Measurements from ENCODE around the gene TNFAIP8L1. TPM values are rescaled to one million over a fixed set of nuclear protein-coding genes. Genes with fewer than 3 reads are reported as not detected.

The TNFAIP8L1 gene
- total RNA-seq, 1 donor from 2014 or later: 8.1 TPM

- ATAC-seq: no peak
Measured at GRCh38 chr19:4613254-4613751, 26.0 kb upstream of the TNFAIP8L1 start.

DNA sequence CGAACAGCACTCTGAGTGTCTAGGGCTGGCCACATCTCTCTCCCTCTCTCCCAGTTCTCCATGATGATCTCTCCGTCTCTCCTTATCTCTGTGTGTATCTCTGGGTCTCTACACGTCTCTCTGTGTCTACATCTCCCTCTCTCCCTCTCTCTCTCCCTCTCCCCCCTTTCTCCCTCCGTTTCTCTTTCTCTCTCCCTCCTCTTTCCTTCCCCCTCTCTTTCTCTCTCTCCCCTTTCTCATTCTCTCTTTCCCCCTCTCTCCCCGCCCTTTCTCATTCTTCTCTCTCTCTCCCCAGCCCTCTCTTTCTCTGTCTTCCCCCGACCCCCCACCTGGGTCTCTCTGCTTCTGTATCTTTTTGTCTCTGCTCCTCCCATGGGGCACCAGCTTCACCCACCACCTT is 21.3 kb upstream of the TNFAIP8L1 start:
- no peak for ATAC-seq

GRCh38 chr19:4619668-4620294 is 19.5 kb upstream of the TNFAIP8L1 start:
- no peak for ATAC-seq

- no peak for ATAC-seq
Measured at GRCh38 chr19:4620675-4621074, 18.6 kb upstream of the TNFAIP8L1 start.

DNA sequence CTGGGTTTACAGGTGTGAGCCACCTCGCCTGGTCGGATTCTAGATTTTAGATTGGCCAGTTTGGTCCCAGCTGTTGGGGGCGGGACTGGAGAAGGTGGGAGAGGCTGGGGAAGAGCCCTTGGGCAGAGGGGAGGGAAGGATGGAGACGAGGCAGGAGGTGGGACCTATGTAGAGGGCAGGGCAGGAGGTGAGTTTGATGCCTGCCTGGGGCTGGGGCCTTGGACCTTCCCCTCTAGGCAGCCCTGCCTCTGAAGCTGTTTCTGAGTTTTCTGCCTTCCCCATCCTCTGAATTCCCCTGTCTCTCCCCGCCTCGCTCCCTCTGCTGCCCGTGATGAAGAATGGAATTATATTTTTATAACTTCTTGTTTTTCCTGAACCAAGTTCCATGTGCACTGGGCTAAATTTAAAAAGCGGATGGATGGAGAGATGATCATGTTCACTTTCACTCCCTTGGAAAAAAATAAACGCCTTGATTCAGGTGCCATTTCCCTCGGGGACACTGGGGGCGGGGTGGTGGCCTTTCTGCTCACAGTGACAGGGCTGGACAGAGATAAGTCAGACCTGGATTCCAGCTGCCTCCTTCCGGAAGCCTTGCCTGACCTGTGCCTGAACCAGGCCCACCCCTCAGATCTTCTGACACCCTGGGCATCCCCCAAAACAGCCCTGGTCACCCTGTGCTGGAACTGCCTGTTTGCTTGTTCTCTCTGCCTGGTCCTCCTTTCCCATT is 16.5 kb upstream of the TNFAIP8L1 start:
- ATAC-seq: no peak

GRCh38 chr19:4624301-4624700 is 15.0 kb upstream of the TNFAIP8L1 start:
- ATAC-seq: no peak

DNA sequence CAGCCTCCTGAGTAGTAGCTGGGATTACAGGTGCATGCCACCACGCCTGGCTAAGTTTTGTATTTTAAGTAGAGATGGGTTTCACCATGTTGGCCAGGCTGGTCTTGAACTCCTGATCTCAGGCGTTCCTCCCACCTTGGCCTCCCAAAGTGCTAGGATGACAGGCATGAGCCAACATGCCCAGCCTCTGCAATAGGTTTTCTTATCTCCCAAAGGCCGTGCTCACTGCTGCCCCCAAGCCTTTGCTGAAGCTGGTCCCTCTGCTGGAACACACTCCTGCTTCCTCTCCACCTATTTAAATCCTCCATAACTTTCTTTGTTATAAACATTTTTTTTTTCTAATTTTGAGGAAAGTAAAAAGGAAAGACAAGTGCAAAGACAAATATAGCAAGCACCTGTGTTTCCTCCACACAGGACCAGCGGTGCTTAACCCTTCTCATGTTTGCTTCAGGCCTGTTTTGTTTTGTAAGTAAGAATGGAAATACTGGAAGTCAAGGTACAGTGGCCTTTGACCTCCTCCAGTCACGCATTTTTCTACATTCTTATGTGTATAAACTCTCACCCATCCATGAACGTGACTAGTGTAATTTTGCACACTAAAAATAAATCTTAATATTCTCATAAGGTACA is 14.5 kb upstream of the TNFAIP8L1 start:
- ATAC-seq: no peak

DNA sequence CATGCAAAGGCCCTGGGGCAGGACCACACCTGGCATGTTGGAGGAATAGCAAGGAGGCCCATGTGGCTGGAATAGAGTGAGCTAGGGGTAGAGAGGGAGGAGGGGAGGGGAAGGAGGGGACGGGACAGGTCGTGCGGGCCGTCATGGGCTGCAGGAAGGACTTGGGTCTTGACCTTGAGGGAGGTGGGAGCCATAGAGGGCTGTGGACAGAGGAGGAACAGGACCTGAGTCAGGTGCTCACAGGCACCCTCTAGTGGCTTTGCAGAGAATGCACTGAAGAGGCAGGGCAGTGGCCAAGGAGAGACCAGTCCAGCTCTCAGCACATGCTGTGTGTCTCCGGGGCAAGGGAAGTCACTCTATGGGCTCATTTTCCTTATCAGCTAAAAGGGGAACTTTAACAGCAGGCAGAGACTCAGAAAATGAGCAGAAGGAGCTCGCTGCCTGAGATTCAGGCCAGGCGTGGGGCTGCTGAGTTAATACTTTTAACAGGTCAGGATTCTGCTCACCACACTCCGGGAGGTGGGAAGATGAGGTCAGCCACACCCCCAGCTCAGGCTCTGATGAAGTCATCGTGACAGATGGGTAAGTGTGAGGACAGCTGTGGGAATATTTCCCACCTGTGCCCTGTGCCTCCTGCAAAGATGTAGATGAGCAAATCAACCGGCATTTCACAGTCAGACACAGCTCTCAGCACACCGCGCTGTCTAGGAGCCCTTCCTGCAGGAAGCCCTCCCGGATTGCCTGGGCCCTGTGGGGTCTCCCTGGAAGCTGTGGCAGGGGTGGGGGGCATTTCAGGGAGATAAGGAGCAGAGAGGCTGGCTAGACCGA is 6.0 kb upstream of the TNFAIP8L1 start:
- ATAC-seq: peak; percentile 65

- ATAC-seq: no peak
Measured at GRCh38 chr19:4635754-4636116, 3.6 kb upstream of the TNFAIP8L1 start.

GRCh38 chr19:4636151-4636717 is 3.1 kb upstream of the TNFAIP8L1 start:
- peak; percentile 4 for ATAC-seq

DNA sequence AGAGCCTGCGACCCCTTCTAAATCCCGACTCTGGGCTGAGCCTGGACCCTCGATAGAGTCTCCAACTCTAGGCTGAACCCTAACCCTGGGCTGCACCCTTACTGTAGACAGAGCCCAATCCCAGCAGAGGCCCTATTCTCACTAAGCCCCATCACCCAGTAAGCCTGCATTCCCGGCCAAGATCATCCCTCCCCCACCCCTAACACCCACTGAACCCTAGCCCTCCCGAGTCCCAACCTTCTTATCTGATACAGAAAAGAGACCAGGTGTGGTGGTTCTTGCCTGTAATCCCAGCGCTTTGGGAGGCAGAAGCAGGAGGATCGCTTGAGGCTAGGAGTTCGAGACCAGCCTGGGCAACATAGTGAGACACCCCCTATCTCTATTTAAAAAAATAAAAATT is 2.6 kb upstream of the TNFAIP8L1 start:
- no peak for ATAC-seq

DNA sequence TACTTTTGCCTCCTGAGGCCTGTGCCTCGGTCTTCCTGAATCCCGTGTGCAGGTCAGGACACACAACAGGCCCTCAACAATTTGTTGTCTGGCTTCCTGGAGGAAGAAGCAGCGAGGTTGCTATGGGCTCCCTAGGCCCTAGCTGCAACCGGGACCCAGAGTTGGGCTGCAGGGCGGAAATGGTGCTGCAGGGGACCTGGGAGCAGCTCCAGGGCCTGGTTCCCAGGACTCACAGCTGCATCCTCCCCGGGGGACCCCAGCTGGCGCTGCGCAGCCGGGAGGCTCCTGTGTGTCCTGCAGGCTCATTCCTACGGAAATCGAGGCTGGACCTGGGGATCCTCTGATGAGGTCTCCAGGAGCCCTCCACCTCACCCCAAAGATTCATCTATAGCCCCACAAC is 999 bp upstream of the TNFAIP8L1 start:
- no peak for ATAC-seq

GRCh38 chr19:4639531-4640246 is 373 bp downstream of the TNFAIP8L1 start:
- ATAC-seq: peak; percentile 2

DNA sequence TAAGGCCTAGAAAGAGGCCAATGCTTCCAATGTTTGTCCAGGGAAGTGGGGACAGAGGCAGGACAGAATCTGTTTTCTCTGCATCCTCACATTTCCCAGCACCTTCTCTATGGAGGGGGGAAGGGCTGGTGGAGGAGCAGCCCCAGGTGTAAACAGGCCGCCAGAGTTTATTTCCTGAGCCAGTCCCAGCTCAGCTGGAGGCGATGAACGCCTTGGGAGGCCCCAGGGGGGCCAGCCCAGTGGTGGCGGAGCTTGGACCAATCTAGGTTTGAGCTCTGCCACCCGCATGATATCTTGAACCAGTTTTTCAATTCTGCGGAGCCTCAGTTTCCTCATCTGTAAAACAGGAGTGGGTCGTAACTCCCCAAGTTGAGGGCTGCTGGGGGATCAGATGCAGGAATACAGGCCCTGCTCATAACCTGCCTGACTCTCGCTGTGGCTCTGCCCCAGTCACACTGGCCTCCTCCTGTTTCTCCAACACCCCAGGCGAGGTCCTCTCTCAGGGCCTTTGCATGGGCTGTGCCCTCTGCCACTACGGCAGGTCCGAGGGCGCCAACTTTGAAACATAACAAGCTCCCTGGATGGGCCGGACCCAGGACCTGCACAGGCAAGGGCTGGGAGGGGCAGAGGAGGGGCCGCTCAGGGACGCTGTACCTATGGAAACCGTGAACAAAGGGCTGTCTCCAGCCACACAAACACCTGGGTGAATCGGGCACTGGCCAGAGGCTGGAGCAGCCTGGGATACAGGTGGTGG is 1.1 kb downstream of the TNFAIP8L1 start:
- ATAC-seq: peak; percentile 60

DNA sequence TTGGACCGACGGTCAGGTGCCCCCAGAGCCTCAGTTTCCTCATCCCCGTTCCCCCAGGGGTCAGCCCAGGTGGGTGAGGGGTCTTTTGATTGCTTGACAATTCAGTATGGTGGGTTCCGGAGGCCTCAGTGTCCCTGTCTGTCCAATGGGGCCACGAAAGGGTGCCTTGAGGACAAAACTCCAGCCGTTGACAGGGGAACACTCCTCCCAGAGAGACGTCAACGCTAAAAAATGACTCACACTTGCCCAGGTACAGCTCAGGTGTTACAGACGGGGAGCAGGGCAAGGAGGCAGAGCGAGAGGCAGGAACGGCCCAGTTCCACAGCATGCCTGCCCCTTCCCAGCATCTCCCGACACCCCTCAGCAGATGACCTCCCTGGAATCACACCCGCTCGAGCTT is 1.8 kb downstream of the TNFAIP8L1 start:
- peak; percentile 48 for ATAC-seq

DNA sequence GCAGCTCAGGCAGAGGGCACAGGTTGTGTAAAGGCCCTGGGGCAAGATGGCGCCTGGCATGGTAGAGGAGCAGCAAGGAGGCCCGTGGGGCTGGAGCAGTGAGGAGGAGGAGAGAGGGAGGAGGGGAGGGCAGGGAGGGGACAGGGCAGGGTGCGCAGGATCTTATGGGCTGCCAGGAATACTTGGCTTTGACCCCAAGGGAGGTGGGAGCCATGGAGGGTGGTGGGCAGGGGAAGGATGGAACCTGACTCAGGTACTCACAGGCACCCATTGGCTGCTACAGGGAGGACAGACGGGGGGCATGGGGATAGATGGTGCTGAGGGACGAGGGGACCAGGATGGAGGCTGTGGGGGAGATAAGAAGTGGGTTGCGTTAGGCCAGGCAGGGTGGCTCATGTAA is 3.3 kb downstream of the TNFAIP8L1 start:
- ATAC-seq: no peak

DNA sequence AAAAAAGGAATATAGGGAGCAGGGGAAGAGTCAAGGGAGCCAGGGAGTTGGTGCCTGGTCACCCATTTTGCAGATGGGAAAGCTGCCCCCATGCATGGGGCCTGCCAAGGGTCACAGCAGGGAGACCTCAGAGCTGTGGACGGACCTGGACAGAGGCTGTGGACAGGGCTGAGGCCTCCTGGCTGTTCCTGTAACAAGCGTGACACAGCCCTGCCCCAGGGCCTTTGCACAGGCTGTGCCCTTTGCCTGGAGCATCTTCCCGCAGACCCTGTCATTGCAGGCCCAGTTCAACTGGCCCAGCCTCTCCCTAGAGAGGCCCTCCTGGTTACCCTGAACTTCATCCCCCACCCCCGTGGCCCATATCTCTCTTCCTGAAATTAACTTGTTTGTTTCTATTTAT is 6.4 kb downstream of the TNFAIP8L1 start:
- no peak for ATAC-seq

- ATAC-seq: peak; percentile 53
Measured at GRCh38 chr19:4647676-4648644, 8.6 kb downstream of the TNFAIP8L1 start.

DNA sequence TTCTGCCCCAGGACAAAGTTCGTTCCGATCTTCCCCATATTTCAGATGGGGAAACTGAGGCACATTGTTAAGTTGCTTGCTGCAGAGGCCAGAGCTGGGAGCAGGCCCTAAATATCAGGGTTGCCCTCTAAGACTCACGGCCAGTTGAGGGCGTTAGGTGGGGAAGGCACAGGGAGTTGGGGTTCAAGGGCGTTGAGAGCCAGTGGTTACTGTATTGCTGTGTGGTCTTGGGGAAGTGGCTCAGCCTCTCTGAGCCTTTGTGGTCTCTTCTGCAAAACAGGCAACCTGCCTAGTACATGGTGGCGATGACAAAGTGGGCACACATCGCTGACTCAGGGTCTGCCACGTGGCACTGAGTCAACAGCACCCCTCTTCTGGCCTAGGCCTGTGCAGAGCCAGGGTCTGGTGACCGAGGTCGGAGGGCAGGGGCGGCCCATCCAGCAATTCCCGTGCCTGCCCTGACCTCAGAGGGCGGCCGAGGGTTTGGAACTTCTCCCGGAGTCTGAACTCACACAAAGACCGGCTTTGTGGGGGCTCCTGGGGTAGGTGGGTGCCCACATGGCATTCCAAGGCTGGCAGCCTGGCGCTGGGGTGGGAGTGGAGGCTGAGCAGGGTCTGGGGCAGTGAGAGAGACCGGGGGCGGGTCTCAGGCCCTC is 10.2 kb downstream of the TNFAIP8L1 start:
- ATAC-seq: no peak

Data from esophagus mucosa (tissue), 1 donor.